IPS-18c (cell line): ENCODE measurements around the gene MAMDC2.

ENCODE experiments used
- H3K4me3 ChIP-seq: 2 replicates; pipeline ENCODE4 v1.7.0; 2013; ENCODE audit warnings: low read depth, mild to moderate bottlenecking, low read length, moderate library complexity; ENCODE audit not compliant: insufficient read depth
- H3K9me3 ChIP-seq: one replicate; pipeline ENCODE4 v1.6.1; 2013; ENCODE audit warnings: mild to moderate bottlenecking, low read length, moderate library complexity; ENCODE audit not compliant: control insufficient read depth, insufficient read depth

MAMDC2 gene

DNA sequence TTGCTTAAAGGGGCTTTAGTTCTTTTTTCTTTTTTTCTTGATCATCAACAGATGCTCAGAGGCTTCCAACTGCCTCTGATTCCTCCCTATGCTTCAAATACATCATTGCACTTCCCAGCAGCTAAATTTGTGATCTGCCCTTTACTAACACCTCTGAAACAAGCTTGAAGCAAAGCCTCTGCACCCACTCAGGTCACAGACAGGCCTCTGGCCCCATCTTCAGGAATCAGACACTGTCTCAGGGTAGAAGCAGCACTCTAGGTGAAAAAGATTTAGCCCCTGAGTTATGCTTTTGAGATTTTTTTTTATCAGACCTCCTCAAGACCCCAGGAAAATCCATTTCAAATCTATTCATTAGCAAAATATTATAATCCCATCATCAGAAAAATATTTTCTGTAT lies 91.5 kb downstream of the MAMDC2 start:
- no peak overlapping the region for H3K4me3 ChIP-seq
- no peaks in the 10 kb centered on the region for H3K9me3 ChIP-seq

DNA sequence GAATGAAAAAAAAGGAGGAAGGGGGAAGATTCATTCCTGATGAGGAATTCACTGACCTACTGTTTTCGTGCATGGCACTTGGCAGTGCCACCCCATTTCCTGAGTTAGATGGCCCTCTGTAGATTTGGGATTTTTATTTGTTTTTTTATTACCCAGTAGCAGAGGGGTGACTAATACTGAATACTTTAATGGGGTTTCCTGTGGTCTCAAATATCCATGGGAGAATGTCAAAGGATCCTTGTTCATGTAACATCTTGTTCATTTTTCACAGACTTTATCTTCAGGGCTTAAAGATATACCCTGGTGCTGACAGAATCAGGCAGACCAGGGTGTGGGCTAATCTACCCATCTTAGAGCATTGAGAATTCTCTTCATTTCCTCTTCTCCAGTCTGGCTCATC lies 93.0 kb downstream of the MAMDC2 start:
- H3K4me3 ChIP-seq, result no peak overlapping the region
- no peaks in the 10 kb centered on the region for H3K9me3 ChIP-seq

DNA sequence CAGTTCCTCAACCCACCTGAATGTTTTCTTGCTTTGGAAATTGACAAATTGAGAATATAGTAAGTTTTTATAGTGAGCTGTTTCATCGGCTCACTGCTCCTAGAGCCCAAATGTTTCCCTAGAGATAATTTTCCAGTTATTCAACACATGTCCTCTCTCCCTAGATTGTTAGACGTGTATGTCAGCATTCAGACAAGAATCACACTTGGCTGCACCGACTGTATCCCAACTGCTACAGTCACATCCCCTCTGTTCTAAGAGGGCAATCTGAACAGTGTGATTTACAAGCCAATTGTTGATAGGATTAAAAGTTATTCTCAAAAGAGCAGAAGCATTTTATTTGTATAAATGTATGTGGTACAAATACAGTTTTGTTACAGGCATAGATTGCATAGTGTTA lies 93.9 kb downstream of the MAMDC2 start:
- no peak overlapping the region for H3K4me3 ChIP-seq

DNA sequence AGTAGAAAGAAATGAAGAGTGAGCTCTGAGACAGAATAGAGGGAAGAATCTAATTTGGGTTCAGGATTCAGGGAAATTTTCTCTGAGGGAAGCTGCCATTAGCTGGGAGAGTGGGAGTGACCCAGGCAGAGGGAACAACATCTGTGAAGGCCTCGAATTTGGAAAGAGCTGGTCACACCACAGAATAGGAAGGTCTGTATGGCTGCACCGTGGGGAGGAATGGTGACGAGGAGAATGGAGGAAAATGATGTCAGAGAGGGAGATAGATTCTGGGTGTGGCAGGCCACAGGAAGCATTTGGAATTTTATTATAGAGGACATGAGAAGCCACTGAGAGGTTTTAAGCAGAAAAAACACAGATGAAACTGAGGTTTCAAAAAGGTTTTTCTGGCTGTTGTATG lies 98.5 kb downstream of the MAMDC2 start:
- no peaks in the 10 kb centered on the region for H3K9me3 ChIP-seq
- no peak overlapping the region for H3K4me3 ChIP-seq

More for the DNA sequence above, 93.9 kb downstream of the MAMDC2 start:
- no peaks in the 10 kb centered on the region for H3K9me3 ChIP-seq

DNA sequence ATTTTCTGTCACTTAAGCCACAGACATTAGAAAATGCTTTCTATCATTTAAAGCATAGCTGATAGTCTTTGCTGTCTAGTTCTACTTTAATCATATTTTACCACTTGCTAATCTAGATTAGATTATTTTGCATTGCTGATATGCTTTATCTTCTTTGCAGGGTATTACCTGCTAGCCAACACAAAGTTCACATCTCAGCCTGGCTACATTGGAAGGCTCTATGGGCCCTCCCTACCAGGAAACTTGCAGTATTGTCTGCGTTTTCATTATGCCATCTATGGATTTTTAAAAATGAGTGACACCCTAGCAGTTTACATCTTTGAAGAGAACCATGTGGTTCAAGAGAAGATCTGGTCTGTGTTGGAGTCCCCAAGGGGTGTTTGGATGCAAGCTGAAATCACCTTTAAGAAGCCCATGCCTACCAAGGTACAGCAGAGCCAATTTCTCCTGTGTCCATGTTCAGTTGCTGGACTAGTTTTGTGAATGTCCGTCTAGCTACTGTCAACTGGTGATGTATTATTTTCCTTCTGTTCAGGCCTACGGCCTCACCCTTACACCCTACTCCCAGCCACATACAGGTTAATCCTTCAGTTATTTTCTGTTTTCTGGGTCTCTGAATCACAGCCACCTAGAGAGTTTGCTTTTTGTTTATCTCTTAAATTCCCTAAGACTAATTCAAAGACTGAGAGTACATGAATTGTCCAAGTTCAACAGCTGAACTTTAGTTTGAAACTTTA lies 99.9 kb downstream of the MAMDC2 start:
- Histone ChIP-seq H3K9me3 (no peaks in the 10 kb centered on the region), H3K4me3 (no peak overlapping the region)

DNA sequence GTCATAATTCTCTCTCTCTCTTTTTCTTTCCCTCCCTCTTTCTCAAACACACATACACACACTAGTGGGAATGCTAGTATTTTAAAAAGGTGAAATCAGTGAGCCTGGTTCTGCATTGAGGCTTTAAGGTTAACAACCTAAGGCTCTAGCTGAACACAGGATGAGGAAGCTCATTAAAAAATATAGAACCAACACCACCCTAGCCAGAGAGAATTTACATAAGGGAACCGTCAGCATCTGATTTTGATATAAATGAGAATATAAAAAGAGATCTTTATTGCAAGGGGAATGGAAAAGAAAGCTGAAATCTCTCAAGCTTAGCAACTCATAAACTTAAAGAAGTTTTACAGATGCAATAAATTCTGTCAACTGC lies 100.5 kb downstream of the MAMDC2 start:
- H3K4me3 ChIP-seq, result no peak overlapping the region
- H3K9me3 ChIP-seq, result no peaks in the 10 kb centered on the region

DNA sequence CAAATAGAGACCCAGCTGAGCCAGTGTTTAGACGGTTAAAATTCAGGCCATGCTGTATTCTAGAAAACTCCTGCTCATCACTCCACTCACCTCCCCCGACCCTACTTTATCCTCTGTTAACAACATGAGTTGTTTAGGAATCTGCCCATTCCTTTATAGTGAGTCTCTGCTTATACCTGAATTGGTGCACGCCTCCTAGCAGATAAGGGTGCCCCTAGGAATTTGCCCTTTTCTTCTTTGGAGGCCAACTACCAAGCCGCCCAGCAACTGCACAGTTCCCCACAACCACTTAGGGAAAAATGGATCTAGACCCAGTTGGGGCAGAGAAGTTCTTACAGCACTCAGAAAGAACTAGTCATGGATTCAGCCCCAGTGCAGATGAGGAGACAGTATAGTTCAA lies 102.3 kb downstream of the MAMDC2 start:
- H3K4me3 ChIP-seq, result no peak overlapping the region
- H3K9me3 ChIP-seq, result no peaks in the 10 kb centered on the region

DNA sequence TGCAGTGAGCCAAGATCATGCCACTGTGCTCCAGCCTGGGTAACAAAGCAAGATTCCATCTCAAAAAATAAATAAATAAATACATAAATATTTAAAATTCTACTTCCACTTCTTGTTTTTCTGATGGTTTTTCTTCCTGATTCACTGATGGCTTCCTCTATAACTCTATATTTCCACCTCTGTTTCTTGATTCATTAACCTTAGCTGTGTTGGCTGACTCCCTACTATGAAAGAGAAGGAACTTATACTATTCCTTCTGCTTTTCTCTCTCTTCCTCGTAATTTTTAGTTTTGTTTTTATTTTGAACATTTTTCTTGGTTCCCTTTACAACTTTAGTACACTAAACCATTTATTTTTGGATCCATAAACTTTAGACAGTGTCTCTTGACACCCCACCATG lies 103.5 kb downstream of the MAMDC2 start:
- Histone ChIP-seq H3K9me3 (no peaks in the 10 kb centered on the region), H3K4me3 (no peak overlapping the region)

DNA sequence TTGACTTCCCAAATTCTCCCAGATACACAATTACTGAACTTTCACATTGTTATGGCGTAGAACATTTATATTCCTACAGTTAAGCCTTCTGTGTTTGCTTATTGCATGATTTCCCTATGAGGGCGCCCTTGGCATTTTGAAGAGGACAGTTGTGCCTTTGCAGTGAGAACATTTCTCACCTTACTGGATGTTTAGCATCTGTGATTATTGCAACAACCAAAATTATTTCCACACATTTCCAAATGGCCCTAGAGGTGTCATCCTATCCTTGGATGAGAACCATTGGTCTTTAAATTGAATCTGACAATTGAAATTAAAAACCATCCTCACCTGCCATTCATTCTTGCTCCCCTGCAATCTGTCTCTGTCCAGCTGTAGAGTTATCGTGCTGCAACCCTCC lies 104.0 kb downstream of the MAMDC2 start:
- Histone ChIP-seq H3K4me3 (no peak overlapping the region), H3K9me3 (no peaks in the 10 kb centered on the region)

DNA sequence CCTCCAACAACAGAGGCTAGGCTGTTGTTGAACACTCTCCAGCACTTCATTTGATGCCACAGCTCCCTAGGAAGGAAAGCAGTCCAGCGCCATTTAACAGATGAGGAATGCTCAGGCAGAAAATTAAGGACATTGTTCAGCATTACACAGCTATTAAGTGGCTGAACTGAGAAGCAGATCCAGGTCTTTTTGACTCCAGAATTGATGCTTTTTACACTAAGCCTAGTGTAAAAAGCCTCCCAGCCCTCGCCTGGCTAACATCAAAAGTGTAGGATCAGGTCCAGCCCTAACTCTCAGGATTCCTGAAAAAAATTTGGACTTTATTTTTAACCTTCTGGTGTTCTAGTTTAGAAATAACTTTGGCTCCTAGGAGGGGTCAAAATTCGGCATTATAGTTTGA lies 108.7 kb downstream of the MAMDC2 start:
- no peak overlapping the region for H3K4me3 ChIP-seq
- H3K9me3 ChIP-seq, result no peaks in the 10 kb centered on the region

DNA sequence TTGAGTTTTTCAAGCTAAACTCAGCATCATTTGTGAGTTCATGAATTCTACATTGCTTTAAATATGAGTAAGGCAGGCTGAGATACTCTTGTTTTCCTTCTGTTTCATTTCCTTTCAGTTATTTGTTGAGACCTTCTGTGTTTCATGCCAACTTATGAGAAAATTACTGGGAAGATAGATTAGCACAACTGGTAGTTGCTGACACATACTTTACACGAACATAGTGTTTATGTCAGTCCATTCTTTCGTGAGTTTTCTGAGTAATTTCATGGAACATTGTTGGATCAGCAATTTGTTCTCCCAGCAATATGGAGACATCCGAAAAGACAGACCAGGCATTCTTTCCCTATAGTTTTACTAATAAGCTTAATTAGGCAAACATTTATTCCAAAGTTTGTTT lies 113.1 kb downstream of the MAMDC2 start:
- Histone ChIP-seq H3K9me3 (no peaks in the 10 kb centered on the region), H3K4me3 (no peak overlapping the region)

DNA sequence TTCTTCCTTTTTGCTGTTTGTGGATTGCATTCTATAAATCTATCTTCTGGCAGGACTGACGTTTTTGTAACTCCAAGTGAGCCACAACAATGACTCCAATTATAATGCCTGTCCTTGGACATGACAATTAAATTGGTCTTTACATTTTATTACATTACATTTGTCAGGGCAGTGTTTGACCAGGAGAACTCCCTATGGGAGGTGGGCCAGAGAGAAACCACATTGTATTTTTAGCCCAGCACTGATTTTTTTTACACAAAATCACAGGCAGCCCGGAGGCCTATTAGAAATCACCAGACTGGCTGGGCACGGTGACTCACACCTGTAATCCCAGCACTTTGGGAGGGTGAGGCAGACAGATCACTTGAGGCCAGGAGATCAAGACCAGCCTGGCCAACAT lies 116.0 kb downstream of the MAMDC2 start:
- Histone ChIP-seq H3K4me3 (no peak overlapping the region), H3K9me3 (no peaks in the 10 kb centered on the region)

DNA sequence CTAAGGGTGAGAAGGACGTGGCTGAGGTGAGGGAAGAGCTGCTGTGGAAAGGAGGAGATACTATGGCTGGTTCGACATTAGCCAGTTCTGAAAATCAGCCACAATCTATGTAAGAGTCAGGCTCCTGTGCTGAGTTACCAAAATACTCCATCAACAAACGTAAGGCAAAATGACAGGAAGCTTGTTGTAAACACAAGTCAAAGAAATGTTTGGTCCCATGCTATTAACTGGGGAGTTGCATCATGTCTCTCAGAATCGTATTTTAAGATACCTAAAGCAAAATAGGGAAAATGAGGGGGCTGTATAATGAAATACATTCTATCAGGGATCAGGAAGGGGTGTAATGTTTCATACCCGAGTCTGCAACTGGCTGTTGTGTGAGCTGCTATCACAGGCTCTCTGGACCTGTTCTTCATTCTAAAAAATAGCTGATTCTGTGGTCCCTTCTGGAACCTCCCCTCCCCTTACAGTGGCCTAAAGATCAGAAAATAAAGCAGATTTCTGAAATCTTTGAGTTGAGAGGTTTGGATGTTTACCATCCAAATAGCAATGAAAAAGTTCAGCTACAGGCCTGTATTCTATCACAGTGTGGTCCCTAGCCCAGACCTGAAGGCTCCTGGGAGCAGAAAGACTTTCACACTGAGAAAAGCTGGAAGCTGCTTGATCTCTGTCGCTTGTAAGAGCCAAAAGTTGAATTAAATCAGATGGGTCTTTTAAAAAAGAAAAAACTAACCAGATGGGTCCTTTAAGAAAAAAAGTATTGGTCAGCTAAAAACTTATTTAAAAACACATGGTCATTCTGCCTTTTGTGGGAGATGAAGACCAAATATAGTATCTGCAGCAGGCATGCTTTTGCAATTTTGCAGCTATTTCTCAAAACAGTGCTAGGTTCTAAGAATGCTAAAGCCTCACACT lies 117.3 kb downstream of the MAMDC2 start:
- no peak overlapping the region for H3K4me3 ChIP-seq
- no peaks in the 10 kb centered on the region for H3K9me3 ChIP-seq

DNA sequence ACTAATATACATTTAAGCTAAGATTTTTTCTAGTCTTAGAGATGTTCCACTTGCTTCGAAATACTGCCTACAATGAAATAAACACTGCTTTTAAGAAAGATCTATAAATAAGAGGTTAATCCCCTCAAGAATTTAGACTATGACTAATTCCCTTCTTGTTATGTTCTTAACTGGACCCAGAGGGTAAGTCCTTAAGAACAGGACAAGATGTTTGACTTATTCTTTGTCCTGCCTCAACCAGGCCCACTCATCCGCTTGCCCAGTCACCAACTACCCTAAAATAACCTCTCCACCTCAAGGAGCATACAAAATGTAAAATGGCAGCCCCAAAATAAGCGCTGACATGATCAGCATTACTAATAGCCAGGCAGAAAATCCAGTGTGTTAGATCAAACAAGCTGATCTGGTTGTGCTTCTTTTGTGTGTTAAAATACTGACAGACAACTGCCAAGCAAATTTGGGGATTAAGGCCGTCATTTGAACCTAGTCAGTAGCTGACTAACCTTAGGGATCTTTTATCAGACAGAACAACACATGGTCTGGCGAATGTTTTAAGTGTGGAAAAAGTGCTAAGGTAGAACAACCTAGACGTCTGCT lies 121.5 kb downstream of the MAMDC2 start:
- no peak overlapping the region for H3K4me3 ChIP-seq
- no peaks in the 10 kb centered on the region for H3K9me3 ChIP-seq

DNA sequence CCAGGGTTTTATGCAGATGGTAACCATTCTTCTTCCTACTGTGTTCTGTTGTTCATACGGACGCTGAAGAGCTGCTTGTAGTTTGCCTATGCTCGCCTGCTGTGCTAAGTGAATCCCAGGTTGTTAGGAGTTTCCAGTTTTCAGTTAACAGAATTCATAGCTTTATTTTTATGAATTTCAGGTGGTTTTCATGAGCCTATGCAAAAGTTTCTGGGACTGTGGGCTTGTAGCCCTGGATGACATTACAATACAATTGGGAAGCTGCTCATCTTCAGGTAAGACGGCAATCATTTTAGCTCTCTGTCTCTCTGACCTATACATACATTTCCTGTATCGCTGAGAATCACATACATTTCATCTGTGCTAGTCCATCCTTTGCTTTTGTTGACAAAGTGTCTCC lies 124.9 kb downstream of the MAMDC2 start:
- H3K4me3 ChIP-seq, result no peak overlapping the region
- H3K9me3 ChIP-seq, result no peaks in the 10 kb centered on the region

DNA sequence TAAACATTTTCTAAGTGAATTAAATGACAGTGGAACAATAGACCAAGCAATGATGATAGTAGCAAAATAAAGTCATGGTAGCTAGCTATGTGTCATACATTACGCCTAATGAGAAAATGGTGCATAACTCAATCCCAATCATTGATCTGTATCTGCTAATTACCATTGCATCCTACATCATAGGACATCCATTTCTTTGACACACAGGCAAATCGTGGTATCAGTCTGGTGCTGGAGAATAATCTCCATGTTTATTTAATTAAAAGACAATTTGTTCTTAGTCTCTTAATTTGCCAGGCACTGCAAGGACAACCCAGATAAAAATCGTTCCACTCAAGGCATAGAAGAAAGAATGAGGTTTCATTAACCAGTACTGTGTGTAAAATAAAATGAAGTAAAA lies 125.6 kb downstream of the MAMDC2 start:
- no peaks in the 10 kb centered on the region for H3K9me3 ChIP-seq
- H3K4me3 ChIP-seq, result no peak overlapping the region

DNA sequence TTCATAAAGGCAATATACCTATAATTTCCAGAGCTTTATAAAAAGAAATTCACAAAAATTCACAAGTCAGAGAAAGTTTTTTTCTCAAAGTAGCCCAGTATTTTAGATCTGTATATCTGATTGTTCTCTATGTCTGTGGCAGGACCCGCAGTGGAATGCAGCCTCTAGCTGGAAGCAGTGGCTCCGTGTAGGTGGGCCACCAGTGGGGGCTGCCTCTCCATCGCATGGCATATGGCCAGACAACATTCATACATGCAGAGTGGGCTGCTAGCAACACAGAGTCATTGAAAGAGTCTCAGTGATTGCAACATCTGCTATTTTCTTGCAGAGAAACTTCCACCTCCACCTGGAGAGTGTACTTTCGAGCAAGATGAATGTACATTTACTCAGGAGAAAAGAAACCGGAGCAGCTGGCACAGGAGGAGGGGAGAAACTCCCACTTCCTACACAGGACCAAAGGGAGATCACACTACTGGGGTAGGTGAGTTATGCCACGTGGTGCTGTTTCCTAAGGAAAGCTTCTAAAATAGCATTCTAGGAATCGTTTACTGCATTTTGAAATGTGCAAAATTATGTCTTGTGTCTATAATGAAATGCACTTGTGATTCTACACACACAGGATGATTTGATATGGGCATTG lies 126.6 kb downstream of the MAMDC2 start:
- Histone ChIP-seq H3K9me3 (no peaks in the 10 kb centered on the region), H3K4me3 (no peak overlapping the region)

DNA sequence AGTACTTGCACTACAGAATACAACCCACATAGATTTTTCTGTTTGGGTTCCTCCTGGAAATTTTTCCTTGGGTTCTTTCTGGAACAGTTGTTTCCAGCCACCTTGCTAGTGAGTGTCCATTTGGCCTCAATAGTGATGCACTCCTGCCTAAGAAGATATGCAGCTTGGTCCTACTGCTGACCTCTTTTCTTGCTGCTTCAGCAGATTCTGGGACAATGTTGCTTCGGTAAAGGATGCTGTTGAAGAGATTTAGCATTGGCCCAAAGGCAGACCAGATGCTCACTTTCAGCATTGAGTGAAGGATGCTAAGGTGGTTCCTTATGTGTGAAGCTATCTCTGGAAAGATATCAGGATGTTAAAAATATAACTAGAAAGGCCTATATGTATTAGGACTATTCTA lies 128.9 kb downstream of the MAMDC2 start:
- no peaks in the 10 kb centered on the region for H3K9me3 ChIP-seq
- H3K4me3 ChIP-seq, result no peak overlapping the region
